IMR-90 (cell line): ENCODE measurements around the gene SCAMP2. TPM values are rescaled to one million over a fixed set of nuclear protein-coding genes. Genes with fewer than 3 reads are reported as not detected.

Experiments used
- ATAC-seq: fragments of 200-7000 bp; cut with Tn5 transposase; 2 replicates; pipeline ENCODE4 v1.9.1; 2020; ENCODE audit warnings: low read depth, mild to moderate bottlenecking, moderate library complexity
- BruUV-seq: library from RNA; stranded (reverse); fragments of 400-500 nt; replicated peaks from 2 replicates; lab custom pipeline; 2021; lab: Mats Ljungman, UMichigan
- CTCF ChIA-PET: fragments of 300-600 bp; formaldehyde crosslinking; extraction: SDS; loops from one replicate; lab custom pipeline; 2021; ENCODE audit warnings: antibody characterized with exemption; lab: Yijun Ruan, JAX
- POLR2A ChIA-PET: fragments of 300-600 bp; sonication (Branson Sonifier 250); formaldehyde crosslinking; loops from one replicate; lab custom pipeline; 2022; ENCODE audit warnings: antibody characterized with exemption; ENCODE audit not compliant: unreplicated experiment; lab: Charles Lee
- DNase-seq: peaks from one replicate; pipeline ENCODE4 v3.0.0; 2013
- H2AFZ ChIP-seq: replicated peaks from 2 replicates; pipeline ENCODE3; 2013; ENCODE audit warnings: low read length, mild to moderate bottlenecking; ENCODE audit not compliant: poor library complexity
- H2AK5ac ChIP-seq: 2 replicates; pipeline ENCODE4 v1.6.1; 2013; ENCODE audit warnings: low read depth, low read length, inconsistent platforms
- H2AK9ac ChIP-seq: replicated peaks from 2 replicates; pipeline ENCODE3; 2013; ENCODE audit warnings: mild to moderate bottlenecking, low read depth, low read length, moderate library complexity; ENCODE audit not compliant: poor library complexity
- H2BK120ac ChIP-seq: 2 replicates; pipeline ENCODE4 v1.6.1; 2013; ENCODE audit warnings: low read depth, low read length, inconsistent platforms
- H2BK15ac ChIP-seq: 3 replicates; pipeline ENCODE4 v1.6.1; 2013; ENCODE audit warnings: low read depth, low read length, inconsistent platforms
- H2BK20ac ChIP-seq: 2 replicates; pipeline ENCODE4 v1.6.1; 2013; ENCODE audit warnings: low read depth, mild to moderate bottlenecking, inconsistent platforms, low read length, moderate library complexity
- H2BK5ac ChIP-seq: 2 replicates; pipeline ENCODE4 v1.6.1; 2013; ENCODE audit warnings: mild to moderate bottlenecking, low read depth, low read length, inconsistent platforms; ENCODE audit not compliant: poor library complexity, severe bottlenecking
- H3K14ac ChIP-seq: replicated peaks from 2 replicates; pipeline ENCODE4 v1.6.1; 2013; ENCODE audit warnings: low read depth, low read length, inconsistent platforms
- H3K18ac ChIP-seq: 2 replicates; pipeline ENCODE4 v1.6.1; 2013; ENCODE audit warnings: low read depth, low read length, control low read depth
- H3K23ac ChIP-seq: 2 replicates; pipeline ENCODE4 v1.6.1; 2013; ENCODE audit warnings: low read depth, low read length, inconsistent platforms
- H3K27ac ChIP-seq: 2 replicates; pipeline ENCODE4 v1.5.1; 2013; ENCODE audit warnings: mild to moderate bottlenecking, control low read depth, low read length; ENCODE audit not compliant: insufficient read depth
- H3K27me3 ChIP-seq: 2 replicates; pipeline ENCODE4 v1.6.1; 2013; ENCODE audit warnings: low read length; ENCODE audit not compliant: control insufficient read depth, insufficient read depth
- H3K36me3 ChIP-seq: 2 replicates; pipeline ENCODE4 v1.6.1; 2013; ENCODE audit warnings: low read length, mixed read lengths; ENCODE audit not compliant: control insufficient read depth, insufficient read depth
- H3K4ac ChIP-seq: 2 replicates; pipeline ENCODE4 v1.6.1; 2013; ENCODE audit warnings: low read depth, low read length, inconsistent platforms
- H3K4me1 ChIP-seq: 2 replicates; pipeline ENCODE4 v1.6.1; 2013; ENCODE audit warnings: low read length, mixed read lengths; ENCODE audit not compliant: control insufficient read depth, insufficient read depth
- H3K4me2 ChIP-seq: 2 replicates; pipeline ENCODE4 v1.6.1; 2013; ENCODE audit warnings: low read depth, mild to moderate bottlenecking, control low read depth, low read length, moderate library complexity
- H3K4me3 ChIP-seq: 2 replicates; pipeline ENCODE4 v1.5.1; 2013; ENCODE audit warnings: low read depth, mild to moderate bottlenecking, control low read depth, low read length, moderate library complexity; ENCODE audit not compliant: insufficient read depth
- H3K56ac ChIP-seq: 2 replicates; pipeline ENCODE4 v1.6.1; 2013; ENCODE audit warnings: low read length, inconsistent platforms; ENCODE audit not compliant: insufficient read depth; ENCODE audit errors: extremely low read depth
- H3K79me1 ChIP-seq, 2 experiments: 2 replicates each; pipeline ENCODE4 v1.6.1; 2013; ENCODE audit warnings: low read length in 2 of 2, inconsistent platforms in 1 of 2, low read depth in 1 of 2
- H3K9ac ChIP-seq: 2 replicates; pipeline ENCODE4 v1.6.1; 2013; ENCODE audit warnings: low read depth, low read length, control low read depth
- H3K9me1 ChIP-seq: 2 replicates; pipeline ENCODE4 v1.6.1; 2013; ENCODE audit warnings: low read length, inconsistent platforms; ENCODE audit not compliant: insufficient read depth
- H3K9me3 ChIP-seq: 2 replicates; pipeline ENCODE4 v1.6.1; 2013; ENCODE audit warnings: low read length; ENCODE audit not compliant: control insufficient read depth, insufficient read depth
- H4K20me1 ChIP-seq: 2 replicates; pipeline ENCODE4 v1.6.1; 2013; ENCODE audit warnings: low read length, inconsistent platforms; ENCODE audit not compliant: insufficient read depth
- H4K5ac ChIP-seq: 2 replicates; pipeline ENCODE4 v1.6.1; 2013; ENCODE audit warnings: mild to moderate bottlenecking, low read depth, low read length, control low read depth
- H4K8ac ChIP-seq, 2 experiments: 2 replicates each; pipeline ENCODE4 v1.6.1; 2013; ENCODE audit warnings: low read depth in 2 of 2, low read length in 2 of 2, control low read depth in 1 of 2, inconsistent platforms in 1 of 2
- H4K91ac ChIP-seq: 2 replicates; pipeline ENCODE4 v1.6.1; 2013; ENCODE audit warnings: low read depth, low read length, inconsistent platforms; ENCODE audit not compliant: insufficient read depth
- BHLHE40 ChIP-seq: fragments of 150-350 bp; IDR thresholded peaks from 2 replicates; pipeline ENCODE4 v1.6.1; 2016; ENCODE audit warnings: mild to moderate bottlenecking, low read depth, low read length
- ELK1 ChIP-seq: fragments of 150-350 bp; IDR thresholded peaks from 2 replicates; pipeline ENCODE4 v1.6.1; 2016; ENCODE audit warnings: low read depth, mild to moderate bottlenecking, low read length, moderate library complexity, borderline replicate concordance
- MAZ ChIP-seq: IDR thresholded peaks from 2 replicates; pipeline ENCODE4 v1.6.1; 2012; ENCODE audit warnings: low read depth, mild to moderate bottlenecking, low read length, improper control_type of control experiment, moderate library complexity, borderline replicate concordance
- MXI1 ChIP-seq: IDR thresholded peaks from 2 replicates; pipeline ENCODE4 v1.6.1; 2012; ENCODE audit warnings: low read depth, mild to moderate bottlenecking, low read length, moderate library complexity, borderline replicate concordance
- NFE2L2 ChIP-seq: fragments of 150-350 bp; IDR thresholded peaks from 2 replicates; pipeline ENCODE4 v1.6.1; 2016; ENCODE audit warnings: low read depth, mild to moderate bottlenecking, low read length
- POLR2A ChIP-seq: IDR thresholded peaks from 2 replicates; pipeline ENCODE4 v1.6.1; 2012; ENCODE audit warnings: mild to moderate bottlenecking, low read depth, low read length
- USF2 ChIP-seq: fragments of 150-350 bp; IDR thresholded peaks from 2 replicates; pipeline ENCODE4 v1.6.1; 2017; ENCODE audit warnings: mild to moderate bottlenecking, antibody characterized with exemption, low read length, low read depth
- whole genome bisulfite sequencing, 2 experiments: methylation state at CpG; one replicate each; pipeline versions ENCODE4 v1.1.5 to v1.1.7; 2013; ENCODE audit warnings: missing lambda C conversion rate in 2 of 2; ENCODE audit not compliant: insufficient read length in 1 of 2; ENCODE audit errors: extremely low coverage in 2 of 2; 5-methylcytosine and 5-hydroxymethylcytosine counted together
- dilution Hi-C: fragments of 300-500 bp; cut with HindIII; formaldehyde crosslinking; loops from one replicate; pipeline ENCODE4 v1.14.3; 2018; ENCODE audit warnings: low sequenced_read_pairs; ENCODE audit not compliant: unreplicated experiment
- in situ Hi-C: fragments of 300-500 bp; cut with MboI; formaldehyde crosslinking; loops from 3 replicates; pipeline ENCODE4 v1.14.3; 2019; ENCODE audit warnings: low sequenced_read_pairs, inconsistent platforms, mixed read lengths
- intact Hi-C: fragments of 100-400 bp; cut with micrococcal nuclease; formaldehyde crosslinking; loops from 2 replicates; pipeline ENCODE4 v1.10.0; 2022
- polyA plus RNA-seq, 3 experiments: library from polyadenylated mRNA; depleted of rRNA; stranded (reverse); fragments of >200 nt; gene quantifications; 2 replicates each; pipeline ENCODE4 v1.2.3, GENCODE V29; 2012; ENCODE audit warnings: low replicate concordance in 1 of 3
- total RNA-seq: library from RNA; depleted of rRNA; stranded (reverse); fragments of >200 nt; gene quantifications from 2 replicates; pipeline ENCODE4 v1.2.3, GENCODE V29; 2012

SCAMP2 gene
- total and polyA plus RNA-seq, 2 of the 4 experiments (the other 2 are of a cell fraction) = 25.8 to 111 TPM

GRCh38 chr15:74889883-74890664, 16.9 kb upstream of the SCAMP2 start, which contains the start of gene MPI:
TSS of gene MPI (plus strand) at chr15:74890042. CDS start at chr15:74890074, 32 bp downstream.
- Histone ChIP-seq H3K56ac (peak within 1 kb of the TSS; percentile 85), H3K9ac (peak within 1 kb of the TSS; percentile 95), H3K4ac (peak within 1 kb of the TSS; percentile 93), H2AK9ac (peak within 1 kb of the TSS; percentile 98), H3K9me3 (no peaks in the 10 kb centered on the region), H3K9me1 (peaks cover 16% of the 10 kb centered on the region), H2BK120ac (peak within 1 kb of the TSS; percentile 85; the same call in 1 of the 2 replicates), H4K20me1 (no peaks in the 10 kb centered on the region), H2BK20ac (peak within 1 kb of the TSS; percentile 64; the same call in 1 of the 2 replicates), H3K23ac (peak within 1 kb of the TSS; percentile 94), H3K27me3 (no peaks in the 10 kb centered on the region), H3K4me3 (peak within 1 kb of the TSS; percentile 73), H3K4me1 (peaks cover 9% of the 10 kb centered on the region), H3K14ac (peak within 1 kb of the TSS; percentile 97), H2BK5ac (peak within 1 kb of the TSS; percentile 77), H2BK15ac (peak within 1 kb of the TSS; percentile 77; the same call in 2 of the 3 replicates), H2AK5ac (peak within 1 kb of the TSS; percentile 98), H3K27ac (peak within 1 kb of the TSS; percentile 84), H3K4me2 (peak within 1 kb of the TSS; percentile 98), H3K18ac (peak within 1 kb of the TSS; percentile 30; the same call in 1 of the 2 replicates), H4K5ac (peak within 1 kb of the TSS; percentile 83), H3K36me3 (peaks cover 22% of the 10 kb centered on the region), H4K8ac (peak within 1 kb of the TSS; percentile 86 to 99), H4K91ac (peak within 1 kb of the TSS; percentile 92), H3K79me1 (peaks cover 16 to 32% of the 10 kb centered on the region in 2 experiments; a peak in 3 of 4 replicates), H2AFZ (peak within 1 kb of the TSS; percentile 99)
- intact Hi-C loops = loop anchor here (1.0 to 5.0 kb wide), 2 partner anchors 13 to 48 kb away; partner anchors contain the start of gene ULK3
- ATAC-seq (peak; percentile 99), DNase-seq (peak; percentile 68)
- BruUV-seq = no TSS peak
- dilution Hi-C loops = no loop called here
- WGBS, 2 experiments = 10% methylated on average over 10 of the region's 47 CpGs; no CpG with 5 or more reads in 1 of the 2 experiments
- ChIA-PET POLR2A (no interaction called here), CTCF (interaction anchor here (1.9 kb wide), 1 partner anchor 12 kb away, joined by 7 read pairs; no protein-coding TSS in a partner anchor)
- TF ChIP-seq BHLHE40 (peak; percentile 41; the same call in 1 of the 2 replicates), MAZ (peak; percentile 85), POLR2A (peak; percentile 83), NFE2L2 (no peak), USF2 (no peak), MXI1 (peak; percentile 89; the same call in 1 of the 2 replicates), ELK1 (no peak)
- in situ Hi-C loops = no loop called here
